B cell (primary cell): ENCODE results near the gene PPFIA2. TPM values are rescaled to one million over a fixed set of nuclear protein-coding genes. Genes with fewer than 3 reads are reported as not detected.

Experiments used
- ATAC-seq: fragments of 200-7000 bp; cut with Tn5 transposase; one replicate; pipeline ENCODE4 v1.10.0; 2021; ENCODE audit warnings: low read depth, mild to moderate bottlenecking, moderate number of reproducible peaks, moderate library complexity
- CTCF ChIA-PET: fragments of 350-600 bp; sonication (Branson Sonifier 250); formaldehyde crosslinking; loops from one replicate; lab custom pipeline; 2021; ENCODE audit warnings: antibody characterized with exemption, inconsistent platforms; lab: Charles Lee
- POLR2A ChIA-PET: fragments of 350-600 bp; sonication (Branson Sonifier 250); formaldehyde crosslinking; loops from one replicate; lab custom pipeline; 2021; ENCODE audit warnings: antibody characterized with exemption; lab: Charles Lee
- DNase-seq: peaks from one replicate; pipeline ENCODE4 v3.0.0; 2013
- H2AFZ ChIP-seq: 2 replicates; pipeline ENCODE4 v1.6.1; 2012; ENCODE audit warnings: mild to moderate bottlenecking, low read depth, low read length; ENCODE audit not compliant: insufficient read depth, poor library complexity, severe bottlenecking
- H3K27ac ChIP-seq, 2 donors: 1 replicate in 1 of 2; 2 replicates in 1 of 2; pipeline ENCODE4 v1.5.1; 2012 to 2013; ENCODE audit warnings: low read length in 2 of 2, mild to moderate bottlenecking in 2 of 2, moderate library complexity in 1 of 2
- H3K27me3 ChIP-seq, 4 experiments: fragments of 200-600 bp in 1 of 4; sonication (generic) in 1 of 4; replicated peaks in 1 of 4; 1 replicate in 2 of 4; 2 replicates in 2 of 4; pipeline versions ENCODE4 v1.6.1 to v1.7.0; 2013 to 2016; ENCODE audit warnings: low read length in 3 of 4, mild to moderate bottlenecking in 2 of 4, mixed read lengths in 1 of 4, moderate library complexity in 1 of 4; ENCODE audit not compliant: insufficient read depth in 4 of 4, control insufficient read depth in 3 of 4; ENCODE audit errors: control extremely low read depth in 1 of 4
- H3K36me3 ChIP-seq, 2 experiments: replicated peaks in 1 of 2; 1 replicate in 1 of 2; 2 replicates in 1 of 2; pipeline versions ENCODE4 v1.6.1 to v1.7.1; 2013; ENCODE audit warnings: low read length in 1 of 2; ENCODE audit not compliant: insufficient read depth in 2 of 2, control insufficient read depth in 1 of 2; ENCODE audit errors: control extremely low read depth in 1 of 2, extremely low read depth in 1 of 2
- H3K4me1 ChIP-seq, 2 donors: fragments of 200-600 bp in 1 of 2; sonication (generic) in 1 of 2; 1 replicate in 1 of 2; 2 replicates in 1 of 2; pipeline versions ENCODE4 v1.5.1 to v1.6.1; 2013 to 2017; ENCODE audit warnings: low read length in 2 of 2; ENCODE audit not compliant: control insufficient read depth in 2 of 2, insufficient read depth in 2 of 2
- H3K4me2 ChIP-seq: replicated peaks from 2 replicates; pipeline ENCODE3; 2012; ENCODE audit warnings: mild to moderate bottlenecking, low read depth, low read length; ENCODE audit not compliant: poor library complexity, severe bottlenecking
- H3K4me3 ChIP-seq, 5 experiments: fragments of 200-600 bp in 1 of 5; sonication (generic) in 1 of 5; 1 replicate in 3 of 5; 2 replicates in 2 of 5; pipeline versions ENCODE4 v1.5.1 to v1.7.0; 2011 to 2016; ENCODE audit warnings: low read length in 4 of 5, mild to moderate bottlenecking in 4 of 5, low read depth in 2 of 5, control low read depth in 1 of 5, moderate library complexity in 1 of 5; ENCODE audit not compliant: insufficient read depth in 1 of 5; ENCODE audit errors: control extremely low read depth in 1 of 5, extremely low read depth in 1 of 5
- H3K79me2 ChIP-seq: fragments of 200-600 bp; sonication (generic); one replicate; pipeline ENCODE4 v1.6.0; 2016; ENCODE audit warnings: low read length; ENCODE audit not compliant: control insufficient read depth, insufficient read depth
- H3K9ac ChIP-seq: fragments of 200-600 bp; sonication (generic); 2 replicates; pipeline ENCODE4 v1.6.1; 2017; ENCODE audit warnings: mild to moderate bottlenecking, low read length, moderate library complexity
- H3K9me3 ChIP-seq, 3 donors: one replicate each; pipeline versions ENCODE4 v1.6.1 to v1.7.1; 2013; ENCODE audit warnings: low read length in 2 of 3; ENCODE audit not compliant: control insufficient read depth in 2 of 3, insufficient read depth in 1 of 3; ENCODE audit errors: control extremely low read depth in 1 of 3
- H4K20me1 ChIP-seq: 2 replicates; pipeline ENCODE4 v1.6.0; 2012; ENCODE audit warnings: mild to moderate bottlenecking, low read length; ENCODE audit not compliant: insufficient read depth, control insufficient read depth, poor library complexity, severe bottlenecking
- H3K27ac Mint-ChIP-seq: one replicate; pipeline ENCODE4 v1.8.0; 2021; ENCODE audit warnings: mixed read lengths
- H3K27me3 Mint-ChIP-seq: one replicate; pipeline ENCODE4 v1.8.0; 2021; ENCODE audit warnings: mixed read lengths
- H3K4me1 Mint-ChIP-seq: one replicate; pipeline ENCODE4 v1.8.0; 2021; ENCODE audit warnings: mixed read lengths
- H3K4me3 Mint-ChIP-seq: one replicate; pipeline ENCODE4 v1.8.0; 2021; ENCODE audit warnings: mixed read lengths
- H3K9me3 Mint-ChIP-seq: one replicate; pipeline ENCODE4 v1.8.0; 2022; ENCODE audit warnings: mixed read lengths; ENCODE audit not compliant: insufficient read depth
- CTCF ChIP-seq: fragments of 200-600 bp; IDR thresholded peaks from one replicate; pipeline ENCODE4 v1.8.0; 2022; ENCODE audit warnings: antibody characterized with exemption, mild to moderate bottlenecking
- EZH2 ChIP-seq: IDR thresholded peaks from 2 replicates; pipeline ENCODE4 v1.6.1; 2012; ENCODE audit warnings: borderline replicate concordance, low read depth, mild to moderate bottlenecking, moderate library complexity, low read length; ENCODE audit not compliant: insufficient read depth, poor library complexity, severe bottlenecking
- WGBS: methylation state at CpG from one replicate; pipeline ENCODE4 v1.1.5; 2013; ENCODE audit warnings: missing lambda C conversion rate; ENCODE audit not compliant: insufficient coverage; 5-methylcytosine and 5-hydroxymethylcytosine counted together
- intact Hi-C: fragments of 100-400 bp; cut with micrococcal nuclease; formaldehyde crosslinking; loops from one replicate; pipeline ENCODE4 v1.10.0; 2022
- polyA plus RNA-seq: library from polyadenylated mRNA; depleted of rRNA; stranded (reverse); fragments of >200 nt; gene quantifications from 2 replicates; pipeline ENCODE4 v1.2.3, GENCODE V29; 2012
- total RNA-seq, 2 donors: library from RNA; stranded (reverse); fragments of 120-200 nt in 1 of 2; gene quantifications; 1 replicate in 1 of 2; 2 replicates in 1 of 2; pipeline versions ENCODE4 v1.2.3 to v1.2.4, GENCODE V29; 2013 to 2022

Gene PPFIA2
- total and polyA plus RNA-seq, 2 donors (not counting 1 experiment from before 2014, with no cell fraction given), result not detected

DNA sequence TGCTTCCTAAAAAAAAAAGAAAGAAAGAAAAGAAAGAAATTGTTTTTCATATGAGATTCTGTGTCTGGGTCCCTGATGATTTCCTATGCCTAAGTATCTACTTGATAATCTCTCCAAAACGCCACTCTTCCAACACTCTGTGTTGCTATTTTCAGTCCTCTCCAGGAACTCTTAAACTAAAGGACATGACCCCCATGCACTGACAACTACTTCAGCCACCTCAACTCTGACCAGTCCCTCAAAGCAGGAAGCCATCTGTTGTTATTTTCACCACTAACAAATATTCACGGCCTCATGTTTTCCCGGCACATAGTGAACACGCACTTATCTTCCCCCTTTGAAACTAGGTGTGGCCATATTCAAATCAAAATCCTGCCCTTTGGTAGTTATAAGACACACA is 259.3 kb downstream of the PPFIA2 start:
- no peaks in the 10 kb centered on the region for H3K4me1 ChIP-seq
- POLR2A ChIA-PET, result no interaction called here

GRCh38 chr12:81492131-81492720 is 266.9 kb downstream of the PPFIA2 start:
- H3K9me3 ChIP-seq, result no peaks in the 10 kb centered on the region
- H3K4me1 Mint-ChIP-seq, result no peaks in the 10 kb centered on the region
- H3K27ac Mint-ChIP-seq, result no peak overlapping the region
- no peak overlapping the region for H3K4me2 ChIP-seq
- no peaks in the 10 kb centered on the region for H3K4me1 ChIP-seq
- H3K27me3 ChIP-seq, result no peaks in the 10 kb centered on the region
- no peak overlapping the region for H3K4me3 Mint-ChIP-seq
- H3K27ac ChIP-seq, result no peak overlapping the region
- ATAC-seq, result no peak
- no peak for DNase-seq
- no peaks in the 10 kb centered on the region for H4K20me1 ChIP-seq
- no peak overlapping the region for H3K4me3 ChIP-seq
- no peaks in the 10 kb centered on the region for H3K27me3 Mint-ChIP-seq
- no peaks in the 10 kb centered on the region for H3K79me2 ChIP-seq
- no peaks in the 10 kb centered on the region for H3K36me3 ChIP-seq
- no peak overlapping the region for H3K9ac ChIP-seq
- no peak overlapping the region for H2AFZ ChIP-seq
- 80% methylated on average over 1 of the region's 2 CpGs for WGBS
- TF ChIP-seq CTCF (no peak), EZH2 (no peak)
- ChIA-PET CTCF (no interaction called here), POLR2A (no interaction called here)
- intact Hi-C loops, result no loop called here
- no peaks in the 10 kb centered on the region for H3K9me3 Mint-ChIP-seq

More for the DNA sequence above, 259.3 kb downstream of the PPFIA2 start:
- intact Hi-C loops, result no loop called here
- TF ChIP-seq CTCF (no peak), EZH2 (no peak)
- no peaks in the 10 kb centered on the region for H3K9me3 Mint-ChIP-seq
- Histone ChIP-seq H4K20me1 (no peaks in the 10 kb centered on the region), H3K36me3 (no peaks in the 10 kb centered on the region), H3K9ac (no peak overlapping the region), H3K9me3 (no peaks in the 10 kb centered on the region), H3K79me2 (no peaks in the 10 kb centered on the region), H3K4me3 (no peak overlapping the region), H2AFZ (no peak overlapping the region), H3K4me2 (no peak overlapping the region), H3K27me3 (no peaks in the 10 kb centered on the region), H3K27ac (no peak overlapping the region)
- CTCF ChIA-PET, result no interaction called here
- no peaks in the 10 kb centered on the region for H3K27me3 Mint-ChIP-seq
- no peak for DNase-seq
- no peak overlapping the region for H3K27ac Mint-ChIP-seq
- no peaks in the 10 kb centered on the region for H3K4me1 Mint-ChIP-seq
- 36% methylated on average over 3 of the region's 4 CpGs for WGBS
- no peak overlapping the region for H3K4me3 Mint-ChIP-seq
- ATAC-seq, result no peak
